K562 (cell line): ENCODE data around the gene DTNA.

Experiments
- ARID4B ChIP-seq: sonication (generic); formaldehyde crosslinking; IDR thresholded peaks from 2 replicates; pipeline ENCODE4 v1.8.0; 2022; ENCODE audit warnings: mild to moderate bottlenecking, missing genetic modification reagents
- ATF6 ChIP-seq: sonication (generic); formaldehyde crosslinking; IDR thresholded peaks from 2 replicates; pipeline ENCODE4 v1.4.0; 2020; ENCODE audit warnings: mild to moderate bottlenecking, missing genetic modification reagents
- BRCA1 ChIP-seq, 2 experiments: fragments of 450-650 bp in 1 of 2; sonication (generic) in 1 of 2; formaldehyde crosslinking in 1 of 2; IDR thresholded peaks; 2 replicates each; pipeline versions ENCODE4 v1.5.0 to v1.6.1; 2017 to 2020; ENCODE audit warnings: mild to moderate bottlenecking in 1 of 2, missing genetic modification reagents in 1 of 2
- CHD2 ChIP-seq: IDR thresholded peaks from 2 replicates; pipeline ENCODE4 v1.6.1; 2011; ENCODE audit warnings: low read depth, low read length
- CTCF ChIP-seq, 3 experiments: IDR thresholded peaks in 2 of 3; conservative IDR thresholded peaks in 1 of 3; 2 replicates each; pipeline ENCODE4 v1.5.1; 2011 to 2012; ENCODE audit warnings: low read length in 3 of 3, mild to moderate bottlenecking in 3 of 3, control low read depth in 2 of 3, improper control_type of control experiment in 1 of 3, inconsistent platforms in 1 of 3, low read depth in 1 of 3, mixed read lengths in 1 of 3, moderate library complexity in 1 of 3; ENCODE audit not compliant: insufficient read depth in 2 of 3
- NFXL1 ChIP-seq: fragments of 450-650 bp; formaldehyde crosslinking; IDR thresholded peaks from 2 replicates; pipeline ENCODE4 v1.4.0; 2021; ENCODE audit warnings: mild to moderate bottlenecking
- NFYB ChIP-seq: IDR thresholded peaks from 2 replicates; pipeline ENCODE4 v1.6.1; 2011; ENCODE audit warnings: mild to moderate bottlenecking, moderate library complexity; ENCODE audit not compliant: insufficient read length; ENCODE audit errors: extremely low read depth
- NRF1 ChIP-seq, 2 experiments: fragments of 450-650 bp; IDR thresholded peaks in 1 of 2; conservative IDR thresholded peaks in 1 of 2; 2 replicates each; pipeline ENCODE4 v1.6.1; 2014; ENCODE audit warnings: mild to moderate bottlenecking in 2 of 2
- POLR2AphosphoS5 ChIP-seq: IDR thresholded peaks from 2 replicates; pipeline ENCODE4 v1.6.1; 2011; ENCODE audit warnings: mild to moderate bottlenecking, low read depth, low read length, moderate library complexity; ENCODE audit not compliant: control insufficient read depth, insufficient read depth
- SIN3A ChIP-seq, 2 experiments: fragments of 150-350 bp in 1 of 2; IDR thresholded peaks; 2 replicates each; pipeline ENCODE4 v1.6.1; 2011 to 2016; ENCODE audit warnings: borderline replicate concordance in 2 of 2, low read depth in 2 of 2, low read length in 2 of 2, mild to moderate bottlenecking in 2 of 2, moderate library complexity in 2 of 2; ENCODE audit not compliant: control insufficient read depth in 1 of 2
- ZBTB49 ChIP-seq: sonication (generic); formaldehyde crosslinking; IDR thresholded peaks from 2 replicates; pipeline ENCODE4 v1.8.0; 2022; ENCODE audit warnings: missing genetic modification reagents, mild to moderate bottlenecking, borderline replicate concordance

- TF ChIP-seq ARID4B (CRISPR knock-in tag) (no peak), ATF6 (CRISPR knock-in tag) (no peak), NRF1 (conservative IDR thresholded peaks at IDR 0.05 in 1 of 2, IDR thresholded peaks at IDR 0.05 in 1 of 2) (no peak), ZBTB49 (CRISPR knock-in tag) (no peak), POLR2AphosphoS5 (no peak), CHD2 (no peak), NFXL1 (CRISPR knock-in tag) (no peak), CTCF (IDR thresholded peaks at IDR 0.05 in 2 of 3, conservative IDR thresholded peaks at IDR 0.05 in 1 of 3; ENCODE audit: insufficient read depth in 2 of 3, low read depth in 1 of 3, low read length in 3 of 3) (no peak), BRCA1 (IDR thresholded peaks at IDR 0.05) (no peak), BRCA1 (CRISPR knock-in tag; IDR thresholded peaks at IDR 0.05) (no peak), NFYB (no peak), SIN3A (IDR thresholded peaks at IDR 0.05; ENCODE audit: borderline replicate concordance in 2 of 2, control insufficient read depth in 1 of 2, low read depth in 2 of 2, low read length in 2 of 2) (no peak)
Observed at GRCh38 chr18:34779112-34779511, 69.0 kb downstream of the DTNA start.
